HL-60 (cell line): Measurements from ENCODE around the gene RNF152.

Source experiments
- GABPA ChIP-seq: IDR thresholded peaks from 2 replicates; pipeline ENCODE4 v1.6.1; 2012; ENCODE audit warnings: low read depth
- POLR2AphosphoS5 ChIP-seq: IDR thresholded peaks from 2 replicates; pipeline ENCODE4 v1.6.1; 2012; ENCODE audit warnings: low read depth
- SPI1 ChIP-seq: IDR thresholded peaks from 2 replicates; pipeline ENCODE4 v1.6.1; 2012; ENCODE audit warnings: low read depth, mild to moderate bottlenecking, borderline replicate concordance
- TF ChIP-seq, protein P1 (sequence below): IDR thresholded peaks from one replicate; pipeline ENCODE4 v1.5.1; 2011; ENCODE audit warnings: low read length, control low read depth, inconsistent platforms; ENCODE audit not compliant: insufficient read depth
- TF ChIP-seq, protein P2 (sequence below): IDR thresholded peaks from 2 replicates; pipeline ENCODE4 v1.6.1; 2012; ENCODE audit warnings: low read depth; ENCODE audit not compliant: insufficient replicate concordance

DNA sequence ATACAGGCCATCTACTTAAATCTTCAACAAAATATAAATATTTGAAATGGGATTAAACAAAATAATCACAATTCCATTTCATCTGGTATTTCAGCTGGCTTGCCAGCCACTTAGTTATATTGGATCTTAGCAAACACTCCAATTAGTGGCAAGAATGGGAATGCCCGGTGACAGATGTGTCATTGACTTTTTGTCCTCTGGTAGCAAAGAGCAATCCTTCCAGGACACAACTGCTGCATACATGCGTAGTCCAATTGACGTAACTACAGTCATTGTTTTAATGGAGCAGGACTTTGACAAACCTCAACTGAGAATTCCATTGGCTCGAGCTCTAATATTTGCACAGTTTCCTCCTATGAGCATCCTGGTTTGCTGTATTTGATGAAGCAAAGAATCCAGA lies 69.9 kb downstream of the RNF152 start:
- TF ChIP-seq, protein P1, sequence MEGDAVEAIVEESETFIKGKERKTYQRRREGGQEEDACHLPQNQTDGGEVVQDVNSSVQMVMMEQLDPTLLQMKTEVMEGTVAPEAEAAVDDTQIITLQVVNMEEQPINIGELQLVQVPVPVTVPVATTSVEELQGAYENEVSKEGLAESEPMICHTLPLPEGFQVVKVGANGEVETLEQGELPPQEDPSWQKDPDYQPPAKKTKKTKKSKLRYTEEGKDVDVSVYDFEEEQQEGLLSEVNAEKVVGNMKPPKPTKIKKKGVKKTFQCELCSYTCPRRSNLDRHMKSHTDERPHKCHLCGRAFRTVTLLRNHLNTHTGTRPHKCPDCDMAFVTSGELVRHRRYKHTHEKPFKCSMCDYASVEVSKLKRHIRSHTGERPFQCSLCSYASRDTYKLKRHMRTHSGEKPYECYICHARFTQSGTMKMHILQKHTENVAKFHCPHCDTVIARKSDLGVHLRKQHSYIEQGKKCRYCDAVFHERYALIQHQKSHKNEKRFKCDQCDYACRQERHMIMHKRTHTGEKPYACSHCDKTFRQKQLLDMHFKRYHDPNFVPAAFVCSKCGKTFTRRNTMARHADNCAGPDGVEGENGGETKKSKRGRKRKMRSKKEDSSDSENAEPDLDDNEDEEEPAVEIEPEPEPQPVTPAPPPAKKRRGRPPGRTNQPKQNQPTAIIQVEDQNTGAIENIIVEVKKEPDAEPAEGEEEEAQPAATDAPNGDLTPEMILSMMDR, result no peak
- TF ChIP-seq SPI1 (no peak), POLR2AphosphoS5 (no peak), GABPA (no peak)
- TF ChIP-seq, protein P2, sequence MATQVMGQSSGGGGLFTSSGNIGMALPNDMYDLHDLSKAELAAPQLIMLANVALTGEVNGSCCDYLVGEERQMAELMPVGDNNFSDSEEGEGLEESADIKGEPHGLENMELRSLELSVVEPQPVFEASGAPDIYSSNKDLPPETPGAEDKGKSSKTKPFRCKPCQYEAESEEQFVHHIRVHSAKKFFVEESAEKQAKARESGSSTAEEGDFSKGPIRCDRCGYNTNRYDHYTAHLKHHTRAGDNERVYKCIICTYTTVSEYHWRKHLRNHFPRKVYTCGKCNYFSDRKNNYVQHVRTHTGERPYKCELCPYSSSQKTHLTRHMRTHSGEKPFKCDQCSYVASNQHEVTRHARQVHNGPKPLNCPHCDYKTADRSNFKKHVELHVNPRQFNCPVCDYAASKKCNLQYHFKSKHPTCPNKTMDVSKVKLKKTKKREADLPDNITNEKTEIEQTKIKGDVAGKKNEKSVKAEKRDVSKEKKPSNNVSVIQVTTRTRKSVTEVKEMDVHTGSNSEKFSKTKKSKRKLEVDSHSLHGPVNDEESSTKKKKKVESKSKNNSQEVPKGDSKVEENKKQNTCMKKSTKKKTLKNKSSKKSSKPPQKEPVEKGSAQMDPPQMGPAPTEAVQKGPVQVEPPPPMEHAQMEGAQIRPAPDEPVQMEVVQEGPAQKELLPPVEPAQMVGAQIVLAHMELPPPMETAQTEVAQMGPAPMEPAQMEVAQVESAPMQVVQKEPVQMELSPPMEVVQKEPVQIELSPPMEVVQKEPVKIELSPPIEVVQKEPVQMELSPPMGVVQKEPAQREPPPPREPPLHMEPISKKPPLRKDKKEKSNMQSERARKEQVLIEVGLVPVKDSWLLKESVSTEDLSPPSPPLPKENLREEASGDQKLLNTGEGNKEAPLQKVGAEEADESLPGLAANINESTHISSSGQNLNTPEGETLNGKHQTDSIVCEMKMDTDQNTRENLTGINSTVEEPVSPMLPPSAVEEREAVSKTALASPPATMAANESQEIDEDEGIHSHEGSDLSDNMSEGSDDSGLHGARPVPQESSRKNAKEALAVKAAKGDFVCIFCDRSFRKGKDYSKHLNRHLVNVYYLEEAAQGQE, result no peak
